B cell (primary cell): ENCODE results near the gene GMIP. TPM values are rescaled to one million over a fixed set of nuclear protein-coding genes. Genes with fewer than 3 reads are reported as not detected.
A peak's percentile ranks its signal among the peaks of the same experiment; 100 is the strongest.

ENCODE experiments used
- ATAC-seq: fragments of 200-7000 bp; cut with Tn5 transposase; one replicate; pipeline ENCODE4 v1.10.0; 2021; ENCODE audit warnings: low read depth, mild to moderate bottlenecking, moderate number of reproducible peaks, moderate library complexity
- CTCF ChIA-PET: fragments of 350-600 bp; sonication (Branson Sonifier 250); formaldehyde crosslinking; loops from one replicate; lab custom pipeline; 2021; ENCODE audit warnings: antibody characterized with exemption, inconsistent platforms; lab: Charles Lee
- POLR2A ChIA-PET: fragments of 350-600 bp; sonication (Branson Sonifier 250); formaldehyde crosslinking; loops from one replicate; lab custom pipeline; 2021; ENCODE audit warnings: antibody characterized with exemption; lab: Charles Lee
- DNase-seq: peaks from one replicate; pipeline ENCODE4 v3.0.0; 2013
- H2AFZ ChIP-seq: 2 replicates; pipeline ENCODE4 v1.6.1; 2012; ENCODE audit warnings: mild to moderate bottlenecking, low read depth, low read length; ENCODE audit not compliant: insufficient read depth, poor library complexity, severe bottlenecking
- H3K27ac ChIP-seq, 2 donors: 1 replicate in 1 of 2; 2 replicates in 1 of 2; pipeline ENCODE4 v1.5.1; 2012 to 2013; ENCODE audit warnings: low read length in 2 of 2, mild to moderate bottlenecking in 2 of 2, moderate library complexity in 1 of 2
- H3K27me3 ChIP-seq, 4 experiments: fragments of 200-600 bp in 1 of 4; sonication (generic) in 1 of 4; replicated peaks in 1 of 4; 1 replicate in 2 of 4; 2 replicates in 2 of 4; pipeline versions ENCODE4 v1.6.1 to v1.7.0; 2013 to 2016; ENCODE audit warnings: low read length in 3 of 4, mild to moderate bottlenecking in 2 of 4, mixed read lengths in 1 of 4, moderate library complexity in 1 of 4; ENCODE audit not compliant: insufficient read depth in 4 of 4, control insufficient read depth in 3 of 4; ENCODE audit errors: control extremely low read depth in 1 of 4
- H3K36me3 ChIP-seq, 2 experiments: replicated peaks in 1 of 2; 1 replicate in 1 of 2; 2 replicates in 1 of 2; pipeline versions ENCODE4 v1.6.1 to v1.7.1; 2013; ENCODE audit warnings: low read length in 1 of 2; ENCODE audit not compliant: insufficient read depth in 2 of 2, control insufficient read depth in 1 of 2; ENCODE audit errors: control extremely low read depth in 1 of 2, extremely low read depth in 1 of 2
- H3K4me1 ChIP-seq, 2 donors: fragments of 200-600 bp in 1 of 2; sonication (generic) in 1 of 2; 1 replicate in 1 of 2; 2 replicates in 1 of 2; pipeline versions ENCODE4 v1.5.1 to v1.6.1; 2013 to 2017; ENCODE audit warnings: low read length in 2 of 2; ENCODE audit not compliant: control insufficient read depth in 2 of 2, insufficient read depth in 2 of 2
- H3K4me2 ChIP-seq: replicated peaks from 2 replicates; pipeline ENCODE3; 2012; ENCODE audit warnings: mild to moderate bottlenecking, low read depth, low read length; ENCODE audit not compliant: poor library complexity, severe bottlenecking
- H3K4me3 ChIP-seq, 5 experiments: fragments of 200-600 bp in 1 of 5; sonication (generic) in 1 of 5; 1 replicate in 3 of 5; 2 replicates in 2 of 5; pipeline versions ENCODE4 v1.5.1 to v1.7.0; 2011 to 2016; ENCODE audit warnings: low read length in 4 of 5, mild to moderate bottlenecking in 4 of 5, low read depth in 2 of 5, control low read depth in 1 of 5, moderate library complexity in 1 of 5; ENCODE audit not compliant: insufficient read depth in 1 of 5; ENCODE audit errors: control extremely low read depth in 1 of 5, extremely low read depth in 1 of 5
- H3K79me2 ChIP-seq: fragments of 200-600 bp; sonication (generic); one replicate; pipeline ENCODE4 v1.6.0; 2016; ENCODE audit warnings: low read length; ENCODE audit not compliant: control insufficient read depth, insufficient read depth
- H3K9ac ChIP-seq: fragments of 200-600 bp; sonication (generic); 2 replicates; pipeline ENCODE4 v1.6.1; 2017; ENCODE audit warnings: mild to moderate bottlenecking, low read length, moderate library complexity
- H3K9me3 ChIP-seq, 3 donors: one replicate each; pipeline versions ENCODE4 v1.6.1 to v1.7.1; 2013; ENCODE audit warnings: low read length in 2 of 3; ENCODE audit not compliant: control insufficient read depth in 2 of 3, insufficient read depth in 1 of 3; ENCODE audit errors: control extremely low read depth in 1 of 3
- H4K20me1 ChIP-seq: 2 replicates; pipeline ENCODE4 v1.6.0; 2012; ENCODE audit warnings: mild to moderate bottlenecking, low read length; ENCODE audit not compliant: insufficient read depth, control insufficient read depth, poor library complexity, severe bottlenecking
- H3K27ac Mint-ChIP-seq: one replicate; pipeline ENCODE4 v1.8.0; 2021; ENCODE audit warnings: mixed read lengths
- H3K27me3 Mint-ChIP-seq: one replicate; pipeline ENCODE4 v1.8.0; 2021; ENCODE audit warnings: mixed read lengths
- H3K4me1 Mint-ChIP-seq: one replicate; pipeline ENCODE4 v1.8.0; 2021; ENCODE audit warnings: mixed read lengths
- H3K4me3 Mint-ChIP-seq: one replicate; pipeline ENCODE4 v1.8.0; 2021; ENCODE audit warnings: mixed read lengths
- H3K9me3 Mint-ChIP-seq: one replicate; pipeline ENCODE4 v1.8.0; 2022; ENCODE audit warnings: mixed read lengths; ENCODE audit not compliant: insufficient read depth
- EZH2 ChIP-seq: IDR thresholded peaks from 2 replicates; pipeline ENCODE4 v1.6.1; 2012; ENCODE audit warnings: borderline replicate concordance, low read depth, mild to moderate bottlenecking, moderate library complexity, low read length; ENCODE audit not compliant: insufficient read depth, poor library complexity, severe bottlenecking
- WGBS: methylation state at CpG from one replicate; pipeline ENCODE4 v1.1.5; 2013; ENCODE audit warnings: missing lambda C conversion rate; ENCODE audit not compliant: insufficient coverage; 5-methylcytosine and 5-hydroxymethylcytosine counted together
- intact Hi-C: fragments of 100-400 bp; cut with micrococcal nuclease; formaldehyde crosslinking; loops from one replicate; pipeline ENCODE4 v1.10.0; 2022
- polyA plus RNA-seq: library from polyadenylated mRNA; depleted of rRNA; stranded (reverse); fragments of >200 nt; gene quantifications from 2 replicates; pipeline ENCODE4 v1.2.3, GENCODE V29; 2012
- total RNA-seq, 2 donors: library from RNA; stranded (reverse); fragments of 120-200 nt in 1 of 2; gene quantifications; 1 replicate in 1 of 2; 2 replicates in 1 of 2; pipeline versions ENCODE4 v1.2.3 to v1.2.4, GENCODE V29; 2013 to 2022
- TF ChIP-seq, protein P1 (sequence below): fragments of 200-600 bp; IDR thresholded peaks from one replicate; pipeline ENCODE4 v1.8.0; 2022; ENCODE audit warnings: antibody characterized with exemption, mild to moderate bottlenecking

GMIP gene
- total and polyA plus RNA-seq, 2 donors (not counting 1 experiment from before 2014, with no cell fraction given): 57.0 to 112 TPM

GRCh38 chr19:19645233-19645870, 1.9 kb upstream of the GMIP start:
- Mint-ChIP-seq H3K9me3 (no peaks in the 10 kb centered on the region), H3K4me3 (no peak overlapping the region), H3K27ac (peak overlapping the region; percentile 26), H3K4me1 (peaks cover 18% of the 10 kb centered on the region), H3K27me3 (no peaks in the 10 kb centered on the region)
- ATAC-seq (no peak), DNase-seq (no peak)
- Histone ChIP-seq H3K79me2 (peaks cover 30% of the 10 kb centered on the region), H4K20me1 (peaks cover 10% of the 10 kb centered on the region), H3K4me2 (no peak overlapping the region), H3K9ac (no peak overlapping the region), H3K4me3 (no peak overlapping the region), H3K27me3 (no peaks in the 10 kb centered on the region), H3K9me3 (no peaks in the 10 kb centered on the region), H3K27ac (no peak overlapping the region), H3K4me1 (peaks cover 17 to 21% of the 10 kb centered on the region in 2 donors), H2AFZ (no peak overlapping the region), H3K36me3 (peaks cover 0 to 63% of the 10 kb centered on the region in 2 experiments)
- 95% methylated on average over 12 of the region's 17 CpGs for WGBS
- CTCF ChIA-PET: interaction anchor here (1.7 to 2.6 kb wide), 2 partner anchors 90 to 115 kb away, joined by 4 to 49 read pairs; partner anchors contain the start of gene YJEFN3
- POLR2A ChIA-PET: interaction anchor here (0.5 to 3.7 kb wide), 2 partner anchors 16 to 18 kb away, joined by 7 to 22 read pairs; partner anchors contain the start of gene ATP13A1
- intact Hi-C loops: no loop called here
- TF ChIP-seq EZH2: no peak
- TF ChIP-seq, protein P1, sequence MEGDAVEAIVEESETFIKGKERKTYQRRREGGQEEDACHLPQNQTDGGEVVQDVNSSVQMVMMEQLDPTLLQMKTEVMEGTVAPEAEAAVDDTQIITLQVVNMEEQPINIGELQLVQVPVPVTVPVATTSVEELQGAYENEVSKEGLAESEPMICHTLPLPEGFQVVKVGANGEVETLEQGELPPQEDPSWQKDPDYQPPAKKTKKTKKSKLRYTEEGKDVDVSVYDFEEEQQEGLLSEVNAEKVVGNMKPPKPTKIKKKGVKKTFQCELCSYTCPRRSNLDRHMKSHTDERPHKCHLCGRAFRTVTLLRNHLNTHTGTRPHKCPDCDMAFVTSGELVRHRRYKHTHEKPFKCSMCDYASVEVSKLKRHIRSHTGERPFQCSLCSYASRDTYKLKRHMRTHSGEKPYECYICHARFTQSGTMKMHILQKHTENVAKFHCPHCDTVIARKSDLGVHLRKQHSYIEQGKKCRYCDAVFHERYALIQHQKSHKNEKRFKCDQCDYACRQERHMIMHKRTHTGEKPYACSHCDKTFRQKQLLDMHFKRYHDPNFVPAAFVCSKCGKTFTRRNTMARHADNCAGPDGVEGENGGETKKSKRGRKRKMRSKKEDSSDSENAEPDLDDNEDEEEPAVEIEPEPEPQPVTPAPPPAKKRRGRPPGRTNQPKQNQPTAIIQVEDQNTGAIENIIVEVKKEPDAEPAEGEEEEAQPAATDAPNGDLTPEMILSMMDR: no peak

GRCh38 chr19:19644054-19644388, 564 bp upstream of the GMIP start:
- peak overlapping the region; percentile 98 for H3K4me2 ChIP-seq
- no peaks in the 10 kb centered on the region for H3K9me3 Mint-ChIP-seq
- CTCF ChIA-PET: interaction anchor here (0.6 to 2.6 kb wide), 17 partner anchors 10 to 316 kb away, joined by 3 to 49 read pairs (median 4); partner anchors contain the start of genes ATP13A1 and YJEFN3
- H3K27me3 Mint-ChIP-seq: no peaks in the 10 kb centered on the region
- peaks cover 0 to 65% of the 10 kb centered on the region in 2 experiments for H3K36me3 ChIP-seq
- peak overlapping the region; percentile 76 for H2AFZ ChIP-seq
- H3K4me3 Mint-ChIP-seq: peak overlapping the region; percentile 99
- peaks cover 18% of the 10 kb centered on the region for H3K4me1 Mint-ChIP-seq
- H3K27ac Mint-ChIP-seq: peak overlapping the region; percentile 98
- H3K27ac ChIP-seq: peak overlapping the region; percentile 95 to 98
- H3K79me2 ChIP-seq: peaks cover 43% of the 10 kb centered on the region
- no peaks in the 10 kb centered on the region for H3K27me3 ChIP-seq
- H4K20me1 ChIP-seq: peaks cover 10% of the 10 kb centered on the region
- POLR2A ChIA-PET: interaction anchor here (0.6 to 3.7 kb wide), 6 partner anchors 17 to 187 kb away, joined by 3 to 22 read pairs (median 8); partner anchors contain the start of gene ATP13A1
- no peak for TF ChIP-seq EZH2
- TF ChIP-seq, protein P1: no peak
- DNase-seq (no peak), ATAC-seq (no peak)
- intact Hi-C loops: no loop called here
- no peaks in the 10 kb centered on the region for H3K9me3 ChIP-seq
- H3K9ac ChIP-seq: peak overlapping the region; percentile 96
- WGBS: no CpG with 5 or more reads among the region's 5 CpGs
- H3K4me1 ChIP-seq: peaks cover 17 to 21% of the 10 kb centered on the region in 2 donors
- peak overlapping the region in 4 of 5 experiments; percentile 95 to 100 (median 97) for H3K4me3 ChIP-seq
